GM18868 (cell line): ENCODE results near the gene LCT.

Experiments
- ATAC-seq: cut with Tn5 transposase; IDR thresholded peaks from one replicate; pipeline ENCODE4 v1.9.1; 2021; ENCODE audit warnings: mild to moderate bottlenecking, moderate library complexity; ENCODE audit not compliant: unreplicated experiment

LCT gene

DNA sequence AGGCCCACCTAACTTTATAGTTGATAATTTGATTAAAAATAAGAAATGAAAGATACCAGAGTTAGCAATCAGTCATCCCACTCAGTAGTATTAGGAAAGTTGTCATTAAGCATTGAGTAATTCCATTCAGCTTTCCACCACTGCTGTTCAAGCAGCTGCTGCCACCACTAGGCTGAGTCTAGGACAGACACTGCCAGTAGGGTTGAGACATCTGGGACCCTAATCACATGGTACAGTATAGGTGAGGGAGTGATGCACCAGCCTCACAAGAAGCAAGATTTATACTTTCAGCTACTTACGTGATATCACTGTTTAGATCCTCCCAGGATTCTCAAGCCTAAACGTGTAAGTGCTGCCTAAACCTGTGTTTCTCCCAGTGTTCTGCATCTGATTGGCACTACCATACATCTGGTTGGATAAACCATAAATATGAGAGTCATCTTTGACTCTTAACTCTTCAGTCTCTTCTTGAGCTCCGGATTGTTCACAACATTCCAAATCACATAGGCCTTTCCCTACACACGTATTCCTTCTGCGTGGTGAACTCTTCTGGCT is 92.1 kb downstream of the LCT start:
- ATAC-seq, result peak; percentile 29

DNA sequence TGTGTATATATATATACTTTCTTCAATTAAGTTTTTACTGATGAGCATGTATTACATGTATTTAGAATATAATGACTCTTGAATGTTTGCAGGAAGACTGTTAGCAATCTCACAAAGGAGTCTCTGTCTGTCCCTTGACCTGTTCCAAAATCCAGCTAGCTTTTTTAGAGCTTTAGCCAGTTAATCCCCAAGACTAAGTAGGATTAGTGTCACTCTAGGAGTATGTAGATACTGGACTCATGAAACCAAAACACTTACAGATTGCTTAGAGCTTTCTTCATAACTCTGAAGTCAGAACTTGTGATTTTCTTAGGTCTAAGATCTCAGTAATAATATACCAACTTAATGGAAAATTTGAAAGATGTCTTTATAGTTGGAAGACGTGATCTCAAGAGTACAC is 93.1 kb downstream of the LCT start:
- no peak for ATAC-seq

DNA sequence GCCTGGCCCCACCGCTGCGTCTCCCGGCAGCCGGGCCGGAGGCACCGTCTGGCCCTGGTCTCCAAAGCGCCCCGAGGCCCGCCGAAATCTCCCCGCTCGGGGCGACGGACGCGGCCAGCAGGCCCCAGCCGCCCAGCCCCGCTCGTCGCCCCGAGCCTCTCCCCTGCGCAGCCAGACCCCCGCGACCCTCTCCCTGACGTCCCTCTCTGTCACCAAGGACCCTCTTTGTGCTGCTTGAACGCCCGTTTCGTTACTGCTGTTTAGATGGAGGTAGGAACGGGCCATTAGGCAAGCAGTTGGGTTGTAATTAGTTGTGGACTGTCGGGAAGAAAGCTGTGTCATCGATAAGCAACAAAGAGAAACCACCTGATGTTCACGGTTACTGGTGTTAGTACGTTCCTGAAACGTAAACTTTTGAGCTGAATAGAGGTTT is 94.6 kb downstream of the LCT start:
- peak; percentile 15 for ATAC-seq

DNA sequence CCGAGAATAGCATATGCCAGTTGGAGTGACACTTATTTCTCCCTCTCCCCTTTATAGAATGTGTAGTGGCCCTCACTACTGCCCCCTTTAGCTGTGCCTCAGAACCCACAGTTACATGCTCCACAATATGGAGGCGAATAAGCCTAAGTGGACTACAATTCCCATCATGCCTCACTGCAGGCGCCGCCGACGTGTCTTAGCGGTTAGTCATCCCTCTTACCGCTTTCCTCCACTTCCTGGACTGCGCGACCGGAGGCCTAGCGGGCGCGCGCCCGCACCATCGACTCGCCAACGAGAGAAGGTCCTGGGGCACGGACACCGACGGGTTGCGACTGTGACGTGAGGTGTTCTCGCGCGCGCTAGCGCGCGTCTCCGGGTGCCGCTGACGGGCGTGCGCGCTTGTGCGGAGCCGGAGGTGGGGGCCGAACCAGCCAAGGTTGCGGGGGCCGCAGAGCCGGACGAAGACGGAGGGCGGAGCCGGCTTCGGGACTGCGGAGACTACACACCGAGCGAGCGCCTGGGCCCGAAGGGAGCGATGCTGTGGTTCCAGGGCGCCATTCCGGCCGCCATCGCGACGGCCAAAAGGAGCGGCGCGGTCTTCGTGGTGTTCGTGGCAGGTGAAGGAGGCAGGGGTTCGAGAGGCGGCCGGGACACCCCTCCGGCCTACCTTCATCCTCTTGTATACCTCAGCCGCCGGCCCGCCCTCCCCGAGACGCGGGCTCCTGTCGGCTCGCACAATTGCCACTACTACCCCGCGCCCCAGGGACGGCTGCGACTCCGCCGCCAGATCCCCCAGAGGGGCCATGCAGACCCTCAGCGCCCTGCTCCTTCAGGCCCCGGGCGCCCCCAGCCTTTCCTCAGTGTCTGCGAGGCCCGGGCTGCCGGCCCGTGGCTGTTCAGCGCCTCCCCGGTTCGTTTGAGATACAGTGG is 95.3 kb downstream of the LCT start, which contains the start of gene UBXN4:
TSS of gene UBXN4 (plus strand) at position 461 of the 930 bp plus-strand sequence. CDS start at position 536, 75 bp downstream.
- ATAC-seq, result peak; percentile 92

DNA sequence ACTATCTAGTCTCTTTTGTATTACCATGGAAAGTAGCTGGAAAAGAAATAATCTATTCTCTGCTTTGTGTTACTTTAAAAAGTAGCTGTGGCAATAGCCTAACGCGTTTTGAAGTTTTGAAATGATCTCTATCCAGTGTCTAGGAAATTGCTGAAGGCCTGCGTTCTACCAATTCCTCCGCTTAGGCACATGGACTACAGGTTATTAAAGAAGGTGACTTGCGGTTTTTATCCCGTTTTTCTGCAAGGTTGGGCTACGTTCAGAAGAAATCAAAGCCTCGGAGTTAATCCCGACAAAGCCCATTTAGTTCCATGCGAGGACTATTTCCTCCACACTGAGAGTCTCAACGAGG is 96.0 kb downstream of the LCT start:
- no peak for ATAC-seq

DNA sequence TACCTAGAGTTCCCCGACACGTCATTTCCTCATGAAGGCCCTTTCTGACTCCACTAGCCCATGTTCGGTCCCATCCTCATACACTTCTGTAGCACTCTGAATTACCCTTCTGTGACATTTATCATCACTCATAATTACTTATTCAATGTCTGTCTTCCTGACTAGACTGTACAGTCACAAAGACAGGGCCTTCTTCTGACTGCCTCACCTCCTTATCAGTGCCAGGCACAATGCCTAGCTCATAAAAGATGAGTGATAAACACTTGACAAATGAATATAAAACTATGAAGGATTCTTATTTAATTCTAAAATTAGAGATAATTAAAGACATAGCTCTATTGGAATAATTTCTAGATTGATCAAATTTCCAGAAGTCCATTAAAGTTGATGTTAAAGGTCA is 96.8 kb downstream of the LCT start:
- no peak for ATAC-seq
